ENCODE results near the gene CNNM4. TPM values are rescaled to one million over a fixed set of nuclear protein-coding genes. Genes with fewer than 3 reads are reported as not detected.
A peak's percentile ranks its signal among the peaks of the same experiment; 100 is the strongest.

The CNNM4 gene
- total and polyA plus RNA-seq, 7 donors, result 2.3 to 36.7 (median 6.6) TPM

DNA sequence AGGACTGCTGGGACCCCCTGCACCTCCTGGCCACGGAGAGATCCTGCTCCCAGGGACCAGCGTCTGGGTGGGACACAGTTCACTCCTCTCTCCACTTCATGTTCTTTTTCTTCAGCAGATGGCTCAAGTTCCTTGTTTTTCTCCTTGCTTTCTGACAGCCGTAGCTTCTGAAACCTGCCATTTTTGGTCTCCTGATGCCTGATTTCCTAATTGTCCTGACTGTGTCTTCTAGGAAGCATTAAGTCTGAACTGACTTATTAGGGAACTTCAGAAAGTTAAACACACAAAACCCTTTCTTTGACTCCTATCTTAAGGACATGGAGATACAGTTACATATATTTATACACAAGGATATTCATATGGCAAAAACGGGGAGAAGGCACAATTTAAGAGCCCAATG, 22.7 kb downstream of the CNNM4 start:
- Histone ChIP-seq H3K4me3 (no peak overlapping the region), H3K27ac (no peak overlapping the region), H3K36me3 (no peaks in the 10 kb centered on the region), H3K27me3 (no peaks in the 10 kb centered on the region), H3K4me1 (peaks cover 0 to 24% (median 23%) of the 10 kb centered on the region in 4 donors), H3K9me3 (no peaks in the 10 kb centered on the region)
- WGBS, 2 donors, result 79 to 86% methylated on average over 4 of the region's 4 CpGs
- intact Hi-C loops (cut with DNase I), result no loop called here
- peak; percentile 13 for DNase-seq
- TF ChIP-seq, protein P1, sequence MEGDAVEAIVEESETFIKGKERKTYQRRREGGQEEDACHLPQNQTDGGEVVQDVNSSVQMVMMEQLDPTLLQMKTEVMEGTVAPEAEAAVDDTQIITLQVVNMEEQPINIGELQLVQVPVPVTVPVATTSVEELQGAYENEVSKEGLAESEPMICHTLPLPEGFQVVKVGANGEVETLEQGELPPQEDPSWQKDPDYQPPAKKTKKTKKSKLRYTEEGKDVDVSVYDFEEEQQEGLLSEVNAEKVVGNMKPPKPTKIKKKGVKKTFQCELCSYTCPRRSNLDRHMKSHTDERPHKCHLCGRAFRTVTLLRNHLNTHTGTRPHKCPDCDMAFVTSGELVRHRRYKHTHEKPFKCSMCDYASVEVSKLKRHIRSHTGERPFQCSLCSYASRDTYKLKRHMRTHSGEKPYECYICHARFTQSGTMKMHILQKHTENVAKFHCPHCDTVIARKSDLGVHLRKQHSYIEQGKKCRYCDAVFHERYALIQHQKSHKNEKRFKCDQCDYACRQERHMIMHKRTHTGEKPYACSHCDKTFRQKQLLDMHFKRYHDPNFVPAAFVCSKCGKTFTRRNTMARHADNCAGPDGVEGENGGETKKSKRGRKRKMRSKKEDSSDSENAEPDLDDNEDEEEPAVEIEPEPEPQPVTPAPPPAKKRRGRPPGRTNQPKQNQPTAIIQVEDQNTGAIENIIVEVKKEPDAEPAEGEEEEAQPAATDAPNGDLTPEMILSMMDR (IDR thresholded peaks at IDR 0.05), result no peak
- TF ChIP-seq POLR2A (IDR thresholded peaks at IDR 0.05) (no peak), EP300 (IDR thresholded peaks at IDR 0.05) (no peak), POLR2AphosphoS5 (IDR thresholded peaks at IDR 0.05) (no peak)

- 72 to 88% methylated on average over 3 of the region's 3 CpGs for WGBS, 2 donors
- intact Hi-C loops (cut with DNase I), result no loop called here
- no peaks in the 10 kb centered on the region for H3K27me3 ChIP-seq
- no peaks in the 10 kb centered on the region for H3K9me3 ChIP-seq
- no peak overlapping the region for H3K4me3 ChIP-seq
- TF ChIP-seq, protein P1 (IDR thresholded peaks at IDR 0.05), result no peak
- TF ChIP-seq EP300 (IDR thresholded peaks at IDR 0.05), result no peak
- TF ChIP-seq POLR2AphosphoS5 (IDR thresholded peaks at IDR 0.05), result no peak
- TF ChIP-seq POLR2A (IDR thresholded peaks at IDR 0.05), result no peak
- H3K36me3 ChIP-seq, result no peaks in the 10 kb centered on the region
- H3K27ac ChIP-seq, result peak overlapping the region in 3 of 4 donors; percentile 58 to 65 (median 64)
- DNase-seq, result peak; percentile 37
- peaks cover 0 to 34% (median 33%) of the 10 kb centered on the region in 4 donors for H3K4me1 ChIP-seq
These were observed 26.7 kb downstream of the CNNM4 start for GRCh38 chr2:96787411-96787810.

DNA sequence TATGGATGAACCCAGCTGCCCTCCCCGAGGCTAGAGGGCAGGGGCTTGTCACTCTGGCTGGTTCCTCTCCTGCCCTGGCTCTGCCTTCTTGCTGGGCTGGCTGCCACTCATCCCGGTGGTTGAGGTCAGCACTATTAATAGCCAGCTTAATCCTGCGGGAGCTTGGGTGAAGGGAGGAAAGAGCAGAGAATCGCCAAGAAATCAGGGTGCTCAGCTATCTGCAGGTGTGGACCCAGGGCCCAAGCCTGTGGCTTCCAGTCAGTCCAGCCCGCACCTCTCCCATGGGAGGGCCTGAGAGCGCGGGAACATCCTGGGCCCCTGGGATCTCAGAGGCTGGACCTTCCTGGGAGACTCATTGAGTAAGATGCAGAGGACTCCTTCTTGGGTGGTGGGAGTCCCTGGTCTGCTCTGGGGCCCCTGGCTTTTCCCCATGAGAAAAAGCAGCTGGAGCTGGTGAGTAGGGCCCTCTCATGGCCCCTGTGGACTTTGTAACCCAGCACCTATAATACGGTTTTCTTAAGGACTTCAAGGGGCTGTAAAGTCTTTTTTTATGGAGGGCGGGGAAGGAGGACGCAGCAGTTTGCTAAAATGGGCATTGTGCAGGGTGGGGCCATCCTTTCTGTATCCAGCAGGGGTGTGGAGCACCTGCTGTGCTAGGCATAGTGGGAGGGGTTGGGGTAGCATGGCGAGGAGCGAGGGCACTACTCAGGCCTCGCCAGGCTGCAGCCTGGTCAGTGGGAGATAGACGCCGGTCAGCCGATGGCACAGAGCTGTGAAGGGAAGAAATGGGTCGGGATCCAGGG, 27.9 kb downstream of the CNNM4 start:
- intact Hi-C loops (cut with DNase I), result no loop called here
- peak; percentile 64 for DNase-seq
- peaks cover 0 to 34% (median 33%) of the 10 kb centered on the region in 4 donors for H3K4me1 ChIP-seq
- H3K4me3 ChIP-seq, result no peak overlapping the region
- peak overlapping the region; percentile 4 to 65 (median 61) for H3K27ac ChIP-seq
- H3K36me3 ChIP-seq, result no peaks in the 10 kb centered on the region
- WGBS, 2 donors, result 14 to 65% methylated on average over 17 of the region's 17 CpGs
- TF ChIP-seq POLR2A (IDR thresholded peaks at IDR 0.05), result peak in 1 of 2 donors; percentile 41
- no peak for TF ChIP-seq POLR2AphosphoS5 (IDR thresholded peaks at IDR 0.05)
- no peaks in the 10 kb centered on the region for H3K27me3 ChIP-seq
- no peaks in the 10 kb centered on the region for H3K9me3 ChIP-seq

- no peaks in the 10 kb centered on the region for H3K9me3 ChIP-seq
- TF ChIP-seq EP300 (IDR thresholded peaks at IDR 0.05) (no peak), POLR2AphosphoS5 (IDR thresholded peaks at IDR 0.05) (no peak), POLR2A (IDR thresholded peaks at IDR 0.05) (no peak)
- TF ChIP-seq, protein P1 (IDR thresholded peaks at IDR 0.05), result no peak
- H3K27me3 ChIP-seq, result no peaks in the 10 kb centered on the region
- 29 to 72% methylated on average over 6 of the region's 6 CpGs for WGBS, 2 donors
- H3K4me3 ChIP-seq, result no peak overlapping the region
- intact Hi-C loops (cut with DNase I), result no loop called here
- H3K4me1 ChIP-seq, result peaks cover 0 to 34% (median 33%) of the 10 kb centered on the region in 4 donors
- peak; percentile 42 for DNase-seq
- H3K36me3 ChIP-seq, result no peaks in the 10 kb centered on the region
- peak overlapping the region in 2 of 4 donors; percentile 64 to 65 for H3K27ac ChIP-seq
These were observed 28.5 kb downstream of the CNNM4 start for GRCh38 chr2:96789245-96789617.

All from sigmoid colon (tissue), 7 donors.